Stimulated activated CD8-positive, alpha-beta memory T cell treated with anti-CD3 and anti-CD28 coated beads, Interleukin-2, amount 100 ng/mL, for 1 hour (primary cell): ENCODE results near the gene KANSL2.
"Not testable (repeated sequence)": the region's sequence is repeated elsewhere in the genome, so short reads cannot be mapped to it uniquely, and the experiment has no call there.

Source experiments
- DNase-seq, 2 donors: peaks; one replicate each; pipeline ENCODE4 v3.0.0-alpha.2; 2020; ENCODE audit warnings: low read depth in 2 of 2

The KANSL2 gene, protein sequence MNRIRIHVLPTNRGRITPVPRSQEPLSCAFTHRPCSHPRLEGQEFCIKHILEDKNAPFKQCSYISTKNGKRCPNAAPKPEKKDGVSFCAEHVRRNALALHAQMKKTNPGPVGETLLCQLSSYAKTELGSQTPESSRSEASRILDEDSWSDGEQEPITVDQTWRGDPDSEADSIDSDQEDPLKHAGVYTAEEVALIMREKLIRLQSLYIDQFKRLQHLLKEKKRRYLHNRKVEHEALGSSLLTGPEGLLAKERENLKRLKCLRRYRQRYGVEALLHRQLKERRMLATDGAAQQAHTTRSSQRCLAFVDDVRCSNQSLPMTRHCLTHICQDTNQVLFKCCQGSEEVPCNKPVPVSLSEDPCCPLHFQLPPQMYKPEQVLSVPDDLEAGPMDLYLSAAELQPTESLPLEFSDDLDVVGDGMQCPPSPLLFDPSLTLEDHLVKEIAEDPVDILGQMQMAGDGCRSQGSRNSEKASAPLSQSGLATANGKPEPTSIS

DNA sequence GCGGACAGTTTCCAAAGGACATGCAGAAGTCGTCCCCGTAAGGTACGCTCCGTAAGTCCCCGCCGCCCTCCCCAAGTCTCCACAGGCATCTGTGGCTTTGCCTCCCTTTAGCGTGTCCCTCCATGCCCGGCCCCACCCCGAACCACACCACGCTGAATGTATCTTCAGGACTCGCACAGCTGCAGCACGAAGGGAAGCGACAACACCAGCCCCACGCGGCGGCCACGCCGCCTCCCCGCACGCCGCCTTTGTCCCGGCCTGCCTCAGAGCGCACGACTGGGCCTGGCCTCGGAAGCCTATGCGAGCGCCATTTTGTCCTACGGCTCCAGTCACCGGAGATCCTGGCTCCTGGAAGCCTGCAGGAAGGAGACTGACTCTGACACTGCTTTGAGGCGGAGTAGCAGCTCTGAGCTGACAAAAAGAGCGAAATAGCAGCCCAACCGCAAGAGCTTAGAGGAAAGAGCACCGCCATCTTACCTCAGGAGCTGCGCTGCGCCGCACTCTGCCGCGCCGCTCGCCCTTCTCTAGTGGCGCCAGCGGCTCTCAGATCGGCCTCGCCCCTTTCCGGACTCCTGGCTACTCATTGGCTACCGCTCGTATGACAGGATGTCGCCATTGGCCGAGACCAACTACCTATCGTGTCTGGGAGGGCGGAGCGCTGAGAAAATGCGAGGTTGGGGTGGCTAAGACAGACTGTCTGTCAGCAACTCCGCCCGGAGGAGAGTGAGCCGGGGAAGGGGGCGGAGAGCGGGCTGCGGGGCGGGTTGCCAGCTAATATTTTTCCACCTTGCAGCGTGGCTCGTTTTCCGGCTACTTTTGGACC is at the start of gene KANSL2:
Gene KANSL2 (minus strand): TSS at position 529 of the 823 bp plus-strand sequence. CDS start 606 bp downstream, outside the sequence.
- DNase-seq: peak; percentile 91 to 94

DNA sequence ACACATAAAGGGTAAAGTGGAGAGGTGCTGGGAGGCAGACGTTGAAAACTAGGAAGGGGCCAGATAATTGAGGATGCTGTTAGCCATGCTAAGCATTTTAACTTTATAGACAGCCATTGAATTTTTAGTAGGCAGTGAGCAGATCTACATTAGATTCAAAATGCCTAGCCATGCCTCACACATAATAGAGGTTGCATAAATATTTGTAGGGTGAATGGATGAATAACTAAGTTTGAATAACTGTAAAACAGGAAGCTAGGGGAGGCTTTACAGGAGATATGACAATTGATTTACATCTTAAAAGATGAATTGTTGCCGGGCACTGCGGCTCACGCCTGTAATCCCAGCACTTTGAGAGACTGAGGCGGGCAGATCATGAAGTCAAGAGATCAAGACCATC is 46.8 kb upstream of the KANSL2 start:
- DNase-seq: no peak

DNA sequence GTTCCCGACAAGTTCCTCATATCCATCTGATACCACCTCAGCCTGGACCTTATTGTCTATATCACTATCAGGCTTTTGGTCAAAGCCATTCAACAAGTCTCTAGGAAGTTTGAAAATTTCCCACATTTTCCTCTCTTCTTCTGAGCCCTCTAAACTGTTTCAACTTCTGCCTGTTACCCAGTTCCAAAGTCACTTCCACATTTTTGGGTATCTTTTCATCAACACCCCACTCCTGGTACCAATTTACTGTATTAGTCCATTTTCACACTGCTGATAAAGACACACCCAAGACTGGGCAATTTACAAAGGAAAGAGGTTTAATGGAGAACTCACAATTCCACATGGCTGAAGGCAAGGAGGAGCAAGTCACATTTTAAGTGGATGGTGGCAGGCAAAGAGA is 38.7 kb upstream of the KANSL2 start:
- not testable (repeated sequence) for DNase-seq

DNA sequence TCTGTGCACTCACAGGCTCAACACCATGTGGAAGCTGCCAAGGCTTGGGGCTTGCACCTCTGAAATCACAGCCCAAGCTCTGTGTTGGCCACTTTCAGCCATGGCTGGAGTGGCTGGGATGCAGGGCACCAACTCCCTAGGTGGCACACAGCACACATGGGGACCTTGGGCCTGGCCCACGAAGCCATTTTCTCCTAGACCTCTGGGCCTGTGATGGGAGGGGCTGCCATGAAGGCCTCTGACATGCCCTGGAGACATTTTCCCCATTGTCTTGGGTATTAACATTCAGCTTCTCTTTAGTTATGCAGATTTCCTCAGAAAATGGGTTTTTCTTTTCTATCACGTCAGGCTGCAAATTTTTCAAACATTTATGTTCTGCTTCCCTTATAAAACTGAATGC is 38.1 kb upstream of the KANSL2 start:
- not testable (repeated sequence) for DNase-seq

DNA sequence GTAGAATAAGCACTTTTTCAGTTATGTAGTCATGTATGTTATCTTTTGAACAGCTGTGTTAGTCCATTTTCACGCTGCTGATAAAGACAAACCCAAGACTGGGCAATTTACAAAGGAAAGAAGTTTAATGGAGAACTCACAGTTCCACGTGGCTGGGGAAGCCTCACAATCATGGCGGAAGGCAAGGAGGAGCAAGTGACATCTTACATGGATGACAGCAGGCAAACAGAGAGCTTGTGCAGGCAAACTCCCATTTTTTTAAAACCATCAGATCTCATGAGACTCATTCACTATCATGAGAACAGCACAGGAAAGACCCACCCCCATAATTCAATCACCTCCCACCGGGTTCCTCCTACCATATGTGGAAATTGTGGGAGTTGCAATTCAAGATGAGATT is 37.0 kb upstream of the KANSL2 start:
- DNase-seq: not testable (repeated sequence)

DNA sequence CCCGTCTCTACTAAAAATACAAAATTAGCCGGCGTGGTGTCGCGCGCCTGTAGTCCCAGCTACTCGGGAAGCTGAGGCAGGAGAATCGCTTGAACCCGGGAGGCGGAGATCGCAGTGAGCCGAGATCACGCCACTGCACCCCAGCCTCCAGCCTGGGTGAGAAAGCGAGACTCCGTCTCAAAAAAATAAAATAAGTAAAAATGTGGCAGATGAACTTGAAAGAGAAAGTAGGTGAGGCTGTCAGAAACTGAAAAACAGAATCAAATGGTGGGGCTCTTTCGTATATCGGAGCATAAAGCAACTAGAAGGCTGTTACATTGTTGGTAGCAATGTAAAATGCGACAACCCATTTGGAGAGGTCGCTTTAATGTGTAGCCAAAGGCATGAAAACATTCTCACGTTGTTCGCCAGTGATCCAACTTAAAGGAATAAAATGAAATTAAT is 35.2 kb upstream of the KANSL2 start:
- no peak for DNase-seq

DNA sequence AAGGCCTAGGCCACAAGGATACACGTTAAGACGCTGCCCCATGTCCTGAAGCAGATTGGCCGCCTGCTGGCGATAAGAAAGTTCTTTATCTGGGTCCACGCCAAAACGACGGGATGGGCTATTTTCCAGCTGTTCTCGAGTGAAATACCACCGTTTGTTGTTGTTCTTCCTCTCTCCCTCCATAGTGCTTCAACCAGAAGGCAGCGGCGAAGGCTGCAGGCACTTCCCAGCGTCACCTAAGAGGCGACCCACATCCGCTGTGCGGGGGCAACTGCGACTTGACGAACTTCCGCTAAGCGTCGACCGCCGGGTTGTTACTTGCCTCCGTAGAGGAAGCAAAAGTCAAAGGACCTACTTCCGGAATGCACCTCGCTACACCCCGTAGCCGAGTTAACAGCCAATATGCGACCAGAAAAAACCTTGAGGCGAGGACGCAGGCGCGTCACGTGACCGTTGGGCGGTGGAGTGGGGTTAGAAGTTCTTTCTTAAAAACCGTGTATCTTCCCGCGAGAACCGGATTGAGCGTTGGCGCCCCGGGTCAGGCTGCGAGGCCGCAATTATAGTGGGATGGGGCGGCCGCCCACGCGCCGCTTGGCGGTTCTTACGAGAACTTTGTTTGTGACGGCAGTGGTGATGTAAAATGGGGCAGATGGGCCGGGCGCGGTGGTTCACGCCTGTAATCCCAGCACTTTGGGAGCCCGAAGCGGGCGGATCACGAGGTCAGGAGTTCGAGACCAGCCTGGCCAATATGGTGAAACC is 34.6 kb upstream of the KANSL2 start, which contains the start of gene CCNT1:
Gene CCNT1 (minus strand): TSS at position 215 of the 759 bp plus-strand sequence. CDS start 32 bp downstream, at position 183.
- DNase-seq: peak; percentile 94 to 96

DNA sequence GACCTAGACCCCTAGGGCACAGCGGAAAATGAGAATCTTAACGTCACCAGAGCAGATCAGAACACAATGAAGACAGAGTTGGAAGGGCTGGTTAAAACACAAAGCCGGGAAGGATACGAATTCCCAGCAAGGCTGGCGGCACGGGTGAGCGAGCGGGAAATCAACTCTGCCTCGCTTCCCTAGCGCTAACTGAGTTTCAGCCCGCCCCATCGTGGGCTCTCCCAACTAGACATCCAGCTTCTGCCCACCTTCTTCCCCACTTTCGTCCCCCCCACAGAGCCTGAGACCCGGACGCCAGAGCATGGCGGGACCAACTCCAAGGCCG is 34.1 kb upstream of the KANSL2 start:
- no peak for DNase-seq

DNA sequence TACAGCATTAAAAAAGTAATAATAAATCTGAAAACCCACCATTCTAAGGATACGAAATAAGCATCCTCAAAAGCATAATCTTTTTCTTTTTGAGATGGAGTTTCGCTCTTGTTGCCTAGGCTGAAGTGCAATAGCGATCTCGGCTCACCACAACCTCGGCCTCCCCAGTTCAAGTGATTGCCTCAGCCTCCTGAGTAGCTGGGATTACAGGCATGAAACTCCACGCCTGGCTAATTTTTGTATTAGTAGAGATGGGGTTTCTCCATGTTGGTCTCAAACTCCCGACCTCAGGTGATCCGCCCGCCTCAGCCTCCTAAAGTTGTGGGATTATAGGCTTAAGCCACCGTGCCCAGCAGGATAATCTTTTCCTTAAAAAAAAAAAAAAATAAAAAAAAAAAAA is 30.2 kb upstream of the KANSL2 start:
- no peak for DNase-seq

DNA sequence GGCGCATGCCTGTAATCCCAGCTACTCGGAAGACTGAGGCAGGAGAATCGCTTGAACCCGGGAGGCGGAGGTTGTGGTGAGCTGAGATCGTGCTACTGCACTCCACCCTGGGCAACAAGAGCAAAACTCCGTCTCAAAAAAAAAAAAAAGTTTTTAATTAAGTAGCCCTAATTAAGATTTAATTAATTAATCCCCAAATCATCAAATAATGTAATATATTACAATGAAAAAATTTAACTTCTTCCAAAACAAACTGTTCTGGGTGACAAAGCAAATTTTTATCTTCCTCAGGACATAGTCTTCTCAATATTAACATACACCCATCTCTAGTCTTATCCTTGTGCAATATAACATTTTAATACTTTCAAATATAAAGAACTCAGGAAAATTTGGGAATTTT is 16.8 kb upstream of the KANSL2 start:
- not testable (repeated sequence) for DNase-seq

DNA sequence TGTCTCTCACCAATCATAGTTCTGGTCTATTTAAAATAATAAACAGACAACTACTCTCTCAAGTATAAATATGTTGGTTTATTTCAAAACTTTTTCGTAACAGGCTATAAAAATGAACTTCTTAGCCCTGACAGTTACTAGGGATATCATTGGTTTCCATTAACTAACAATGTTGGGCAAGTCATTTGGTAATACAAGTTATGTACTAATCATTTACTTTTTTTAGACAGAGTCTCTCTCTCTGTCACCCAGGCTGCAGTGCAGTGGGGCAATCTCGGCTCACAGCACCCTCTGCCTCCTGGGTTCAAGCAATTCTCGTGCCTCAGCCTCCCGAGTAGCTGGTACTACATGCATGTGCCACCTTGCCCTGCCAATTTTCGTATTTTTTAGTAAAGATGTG is 14.6 kb upstream of the KANSL2 start:
- no peak for DNase-seq

DNA sequence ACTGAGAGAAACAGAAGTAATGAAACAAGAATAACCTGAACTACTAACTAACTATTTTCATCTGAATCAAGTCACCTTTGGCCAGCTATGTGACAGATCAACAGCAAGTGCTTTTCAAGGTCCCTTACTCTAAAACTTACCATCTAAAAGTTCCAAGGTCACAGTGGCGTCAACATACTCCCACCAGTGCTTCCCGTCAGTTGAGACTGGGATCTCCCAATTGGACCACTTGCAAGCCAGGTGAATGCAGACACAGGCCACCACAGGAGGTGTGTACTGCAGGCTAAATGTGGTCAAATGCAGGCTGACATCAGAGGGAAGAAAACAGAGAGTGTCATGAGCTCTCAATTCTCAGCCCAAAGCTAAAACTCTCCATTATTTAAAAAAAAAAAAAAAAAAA is 13.8 kb upstream of the KANSL2 start:
- DNase-seq: no peak

DNA sequence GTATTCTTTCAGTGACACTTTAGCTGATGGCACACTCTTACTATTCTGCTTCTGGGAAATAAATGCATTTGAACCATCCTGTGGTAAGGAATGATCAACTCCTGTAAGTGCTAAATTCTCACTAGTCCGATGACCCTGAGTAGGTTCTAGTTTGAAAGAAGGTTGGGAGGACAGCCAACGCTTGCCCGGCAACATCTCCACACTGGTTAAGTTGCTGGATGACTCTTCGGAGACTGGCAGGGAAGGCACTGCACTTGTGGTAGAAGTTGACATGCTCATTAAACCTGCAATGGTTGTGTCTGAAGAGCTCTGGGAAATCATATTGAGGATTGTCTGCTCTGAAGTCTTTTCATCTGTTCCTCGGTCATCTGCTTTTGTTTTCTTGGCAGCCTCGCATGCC is 12.0 kb upstream of the KANSL2 start:
- no peak for DNase-seq

DNA sequence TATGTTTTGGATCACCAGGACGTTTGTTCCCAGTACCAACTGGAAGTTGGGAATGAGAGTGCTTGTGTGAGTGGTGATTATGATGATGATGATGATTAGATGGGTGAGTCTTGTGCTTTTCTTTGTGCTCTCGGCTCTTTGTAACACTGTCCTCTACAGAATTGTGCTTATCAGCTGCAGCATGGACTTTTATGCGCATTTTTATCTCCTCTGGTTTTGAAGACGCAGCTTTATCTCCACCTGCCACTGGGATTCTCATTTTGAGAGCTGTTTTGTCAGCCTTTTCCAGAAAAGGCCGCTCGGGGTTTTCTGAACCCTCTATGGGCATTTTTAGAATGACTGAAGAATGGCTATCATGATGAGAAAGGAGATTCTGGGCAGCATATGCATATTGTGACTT is 11.5 kb upstream of the KANSL2 start:
- no peak for DNase-seq

DNA sequence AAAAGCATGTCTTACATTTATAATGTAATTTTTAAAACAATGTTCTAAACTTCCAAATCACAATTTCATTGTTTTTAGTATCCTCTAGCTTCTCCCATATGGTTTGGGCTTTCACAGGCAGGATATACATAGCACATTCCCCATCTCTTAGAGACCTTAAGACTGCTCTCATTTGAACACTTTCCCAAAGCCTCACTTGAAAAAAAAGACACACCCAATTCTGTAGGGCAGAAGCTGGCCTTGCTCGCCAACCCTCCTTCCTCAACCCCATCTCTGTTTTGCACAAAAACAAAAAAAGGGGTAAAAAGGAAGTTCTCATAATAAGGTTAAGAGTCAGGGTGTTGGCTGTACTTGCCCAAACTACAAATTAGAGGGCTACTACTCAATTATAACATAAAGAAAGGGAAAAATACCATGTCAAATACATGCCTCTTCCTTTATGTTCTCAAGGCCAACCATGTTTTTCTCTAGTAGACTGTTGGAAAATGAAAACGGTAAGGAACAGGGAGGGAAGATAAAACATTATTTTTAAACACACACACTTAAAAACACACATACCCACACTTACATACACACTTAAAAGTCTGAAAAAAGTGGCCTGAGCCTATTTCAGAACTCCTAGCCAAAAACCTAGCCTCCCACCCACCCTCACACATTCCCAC is 9.9 kb upstream of the KANSL2 start:
- no peak for DNase-seq

DNA sequence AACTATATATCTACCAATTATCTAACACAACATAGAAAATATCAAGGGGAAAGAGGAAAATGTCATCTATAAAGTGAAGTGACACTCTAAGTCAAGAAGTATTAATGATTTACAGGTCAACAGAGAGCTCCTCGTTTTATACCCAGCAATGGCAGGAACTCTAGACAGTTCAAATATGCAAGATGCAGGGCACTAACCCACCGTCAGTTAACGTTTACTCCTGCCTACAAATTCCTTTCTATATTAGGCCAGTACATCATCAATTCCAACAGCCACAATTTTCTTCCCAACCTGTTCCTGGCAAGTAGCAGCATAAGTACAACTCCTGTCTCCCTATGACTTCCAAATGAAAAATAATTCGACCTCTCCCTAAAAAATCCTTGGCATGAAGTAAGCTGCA is 9.0 kb upstream of the KANSL2 start:
- DNase-seq: no peak

DNA sequence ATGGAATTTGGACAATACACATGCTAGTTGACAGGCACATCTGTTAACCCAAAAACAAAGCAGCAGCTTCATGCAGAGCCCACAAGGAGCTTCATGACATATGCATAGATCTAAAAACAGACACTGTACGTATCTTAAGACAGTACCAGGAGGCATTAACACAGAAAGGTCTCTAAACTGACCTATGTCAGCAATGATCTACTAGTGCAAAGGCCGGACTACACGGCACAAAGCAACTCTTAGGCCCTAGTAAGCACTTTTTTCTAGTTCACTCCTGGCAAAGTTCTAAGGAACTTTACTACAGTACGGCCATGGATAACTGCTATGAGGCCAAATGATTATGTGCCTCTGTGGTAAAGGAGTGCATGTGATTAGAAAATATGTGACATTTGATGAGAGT is 8.4 kb upstream of the KANSL2 start:
- DNase-seq: no peak

DNA sequence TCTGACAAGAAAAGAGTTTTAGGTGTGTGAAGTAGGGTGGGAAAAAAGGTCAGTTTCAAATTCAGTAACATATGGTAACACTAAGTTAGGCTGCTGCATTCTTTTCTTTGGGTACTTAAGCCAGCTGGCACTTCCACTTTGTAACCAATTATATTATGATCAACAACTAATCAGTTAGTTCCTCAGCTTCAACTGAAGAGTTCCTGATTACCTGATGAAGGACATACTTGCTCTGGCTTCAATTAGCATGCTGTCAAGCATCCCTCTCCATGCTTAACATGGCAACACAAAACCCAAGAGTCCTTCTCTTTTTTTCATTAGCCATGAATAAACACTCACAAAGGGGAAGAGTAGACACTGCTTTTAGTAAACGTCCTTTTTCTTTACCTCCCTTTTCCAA is 6.8 kb upstream of the KANSL2 start:
- DNase-seq: no peak

DNA sequence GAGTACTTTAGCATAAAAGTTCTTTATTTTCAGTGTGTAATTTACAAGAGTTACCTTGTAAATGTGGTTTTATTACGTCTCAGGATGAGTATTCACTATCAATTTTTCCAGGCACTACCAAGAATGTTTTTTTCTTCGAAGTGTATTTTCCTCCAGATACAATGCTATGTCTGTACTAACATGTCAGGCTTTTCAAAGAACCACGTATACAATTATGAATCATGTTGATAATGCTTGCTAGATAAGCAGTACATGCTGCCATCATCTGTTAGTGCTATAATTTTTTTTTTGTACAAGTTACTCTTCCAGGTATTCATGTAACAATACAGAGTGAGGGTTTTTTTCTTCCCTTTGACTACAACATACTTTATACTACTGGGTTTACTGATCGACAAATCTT is 5.6 kb upstream of the KANSL2 start:
- no peak for DNase-seq

DNA sequence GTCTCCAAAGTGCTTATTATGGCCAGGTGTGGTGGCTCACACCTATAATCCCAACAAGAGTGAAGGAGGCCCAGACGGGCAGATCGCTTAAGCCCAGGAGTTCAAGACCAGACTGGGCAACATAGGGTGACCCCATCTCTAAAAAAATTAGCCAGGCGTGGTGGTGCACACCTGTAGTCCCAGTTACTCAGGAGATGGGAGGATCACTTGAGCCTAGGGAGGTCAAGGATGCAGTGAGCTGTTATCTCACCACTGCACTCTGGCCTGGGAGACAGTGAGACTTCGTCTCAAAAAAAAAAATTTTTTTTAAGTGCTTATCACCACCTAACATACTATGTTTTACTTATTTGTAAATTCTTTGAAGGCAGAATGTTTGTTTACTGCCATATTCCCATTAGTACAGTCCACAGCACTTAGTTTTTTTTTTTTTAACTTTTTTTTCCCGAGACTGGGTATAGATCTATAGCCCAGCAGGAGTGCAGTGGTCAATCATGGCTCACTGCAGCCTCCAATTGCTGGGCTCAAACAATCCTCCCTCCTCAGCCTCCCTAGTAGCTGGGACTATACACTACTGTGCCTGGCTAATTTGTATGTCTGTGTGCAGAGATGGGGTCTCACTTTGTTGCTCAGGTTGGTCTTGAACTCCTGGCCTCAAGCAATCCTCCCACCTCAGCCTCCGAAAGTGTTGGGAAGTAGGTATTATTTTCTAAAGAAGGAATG is 4.7 kb upstream of the KANSL2 start:
- DNase-seq: no peak
